Measurements from ENCODE around the gene TRPV2.
"Not testable (repeated sequence)": the region's sequence is repeated elsewhere in the genome, so short reads cannot be mapped to it uniquely, and the experiment has no call there.

Gene TRPV2

DNA sequence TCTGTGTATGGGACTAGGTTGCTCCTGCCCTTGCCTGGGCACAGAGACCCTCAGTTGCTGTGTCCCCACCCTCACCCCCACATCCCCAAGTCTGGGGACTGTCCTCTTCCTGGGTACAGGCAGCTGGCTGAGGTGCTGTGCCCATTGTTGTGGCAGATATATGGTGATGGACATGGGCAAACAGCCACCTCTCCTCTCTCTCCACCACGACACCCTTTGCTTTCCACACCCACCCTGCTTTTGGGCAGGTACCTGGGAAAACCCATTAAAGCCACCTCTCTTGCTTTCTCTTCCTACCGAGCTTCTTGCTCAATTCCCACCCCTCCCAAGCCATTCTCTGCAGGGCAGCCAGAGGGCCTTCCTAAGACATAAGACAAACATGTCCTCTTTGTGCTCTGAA is 21.7 kb downstream of the TRPV2 start:
- DNase-seq: no peak

DNA sequence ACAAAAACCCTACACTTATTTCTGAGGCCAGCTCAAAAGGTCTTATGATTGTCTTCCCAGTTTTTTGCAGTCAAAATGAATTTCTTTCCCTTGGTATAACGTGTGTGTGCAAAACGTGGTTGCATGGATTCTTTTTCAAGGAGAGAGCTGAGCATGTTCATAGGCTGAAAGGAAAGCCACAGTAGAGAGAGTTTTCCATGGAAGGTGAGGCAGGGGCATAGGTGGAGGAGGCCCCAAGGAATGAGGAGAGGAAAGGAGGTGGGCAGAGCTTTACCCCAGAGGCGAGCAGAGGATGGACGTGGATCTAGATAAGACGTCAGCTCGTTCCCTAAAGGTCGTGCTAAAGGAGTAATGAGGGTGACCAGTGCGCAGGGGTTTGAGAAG is 22.8 kb downstream of the TRPV2 start:
- DNase-seq: no peak

DNA sequence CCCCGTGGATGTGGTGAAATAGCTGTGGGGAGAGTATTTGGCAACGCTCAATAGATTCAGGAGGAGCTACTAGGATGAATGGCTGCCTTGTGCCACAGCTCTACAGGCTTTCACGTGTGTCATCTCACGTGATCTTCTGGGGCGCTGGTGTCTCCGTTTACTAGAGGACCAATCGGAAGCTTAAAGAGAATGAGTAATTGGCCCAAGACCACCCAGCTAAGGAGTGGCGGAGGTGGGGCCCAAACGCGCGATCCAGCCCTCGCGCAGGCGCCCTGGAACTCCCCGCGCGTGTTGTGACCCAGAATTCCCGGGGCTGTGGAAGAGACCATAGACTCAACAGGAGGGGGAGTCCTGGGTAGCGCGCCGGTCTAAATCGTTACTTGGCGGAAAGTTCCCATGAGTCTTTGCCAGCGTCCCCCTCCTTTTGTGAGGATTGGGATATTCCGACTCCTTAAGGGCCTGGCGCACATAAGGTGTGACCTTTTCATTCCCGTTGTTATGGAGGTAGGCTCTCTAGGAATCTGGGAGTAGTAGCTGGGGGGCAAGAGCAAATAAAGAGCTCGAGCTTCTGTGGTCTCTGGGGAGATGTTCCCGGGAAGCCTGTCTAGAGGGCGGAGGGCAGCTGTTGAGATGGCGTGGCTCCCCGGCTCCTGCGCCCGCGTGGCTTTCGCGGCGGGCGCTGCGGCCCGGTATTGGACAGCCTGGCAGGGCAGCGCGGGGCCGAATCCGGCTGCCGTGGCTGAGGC is 23.4 kb downstream of the TRPV2 start:
- peak; percentile 92 for DNase-seq

DNA sequence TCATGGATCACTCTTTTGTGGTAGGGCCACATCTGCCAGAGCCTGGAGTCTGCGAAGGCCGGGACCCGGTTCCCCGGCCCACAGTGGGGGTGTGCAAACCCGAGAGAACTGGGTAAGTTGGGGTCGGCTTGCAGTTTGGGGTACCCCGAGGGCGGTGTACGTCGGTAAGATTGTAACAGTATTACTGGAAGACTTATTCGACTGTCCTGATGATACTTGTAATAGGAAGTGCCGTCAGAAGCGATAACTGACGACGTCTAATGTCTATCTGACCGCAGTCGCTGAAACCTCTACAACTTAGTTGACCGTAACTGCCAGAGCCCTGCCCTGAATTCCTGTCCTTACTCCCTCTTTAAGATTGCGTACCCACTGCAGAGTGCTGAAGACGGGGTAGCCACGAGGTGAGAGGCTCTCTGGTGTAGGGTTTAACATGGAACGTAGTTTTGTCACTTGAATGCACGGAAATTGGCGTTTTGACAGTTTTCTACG is 24.0 kb downstream of the TRPV2 start:
- no peak for DNase-seq

DNA sequence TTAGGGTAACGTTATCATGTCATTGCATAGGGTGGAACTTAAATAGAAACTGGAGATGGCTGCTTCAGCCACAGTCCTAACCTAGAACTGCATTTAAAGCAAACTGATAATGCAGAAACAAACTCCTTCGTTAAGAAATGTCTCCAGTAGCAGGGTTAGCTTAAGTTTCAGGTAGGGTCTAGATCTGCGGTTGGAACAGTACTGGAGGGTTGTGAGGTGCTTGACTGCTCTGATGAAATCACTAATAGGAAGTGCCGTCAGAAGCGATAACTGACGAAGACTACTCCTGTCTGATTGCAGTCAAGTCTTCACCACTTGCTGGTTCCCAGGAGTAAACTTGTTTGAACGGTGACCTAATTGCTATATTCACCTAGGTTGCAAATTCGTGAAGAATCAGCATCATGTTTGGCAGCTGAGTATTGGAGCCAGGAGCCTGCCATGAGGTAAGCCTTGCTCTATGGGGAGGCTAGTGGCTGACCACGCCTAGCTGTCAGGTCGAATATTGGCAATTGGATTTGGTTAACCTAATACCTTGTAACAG is 24.5 kb downstream of the TRPV2 start:
- DNase-seq: no peak

DNA sequence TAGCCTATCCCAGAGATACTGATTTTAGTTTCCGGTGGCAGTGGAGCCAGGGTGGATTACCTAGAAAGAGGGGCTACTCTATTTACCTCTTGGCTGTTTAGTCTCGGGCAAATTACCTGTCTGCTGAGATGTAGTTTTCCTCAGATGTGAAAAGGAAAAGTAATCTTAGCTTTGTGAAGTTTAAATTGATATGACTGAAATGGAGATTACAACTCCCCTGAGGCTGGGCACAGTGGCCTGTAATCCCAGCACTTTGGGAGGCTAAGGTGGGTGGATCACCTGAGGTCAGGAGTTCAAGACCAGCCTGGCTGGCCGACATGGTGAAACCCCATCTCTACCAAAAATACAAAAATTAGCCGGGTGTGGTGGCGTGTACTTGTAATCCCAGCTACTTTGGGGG is 25.0 kb downstream of the TRPV2 start:
- DNase-seq: not testable (repeated sequence)

DNA sequence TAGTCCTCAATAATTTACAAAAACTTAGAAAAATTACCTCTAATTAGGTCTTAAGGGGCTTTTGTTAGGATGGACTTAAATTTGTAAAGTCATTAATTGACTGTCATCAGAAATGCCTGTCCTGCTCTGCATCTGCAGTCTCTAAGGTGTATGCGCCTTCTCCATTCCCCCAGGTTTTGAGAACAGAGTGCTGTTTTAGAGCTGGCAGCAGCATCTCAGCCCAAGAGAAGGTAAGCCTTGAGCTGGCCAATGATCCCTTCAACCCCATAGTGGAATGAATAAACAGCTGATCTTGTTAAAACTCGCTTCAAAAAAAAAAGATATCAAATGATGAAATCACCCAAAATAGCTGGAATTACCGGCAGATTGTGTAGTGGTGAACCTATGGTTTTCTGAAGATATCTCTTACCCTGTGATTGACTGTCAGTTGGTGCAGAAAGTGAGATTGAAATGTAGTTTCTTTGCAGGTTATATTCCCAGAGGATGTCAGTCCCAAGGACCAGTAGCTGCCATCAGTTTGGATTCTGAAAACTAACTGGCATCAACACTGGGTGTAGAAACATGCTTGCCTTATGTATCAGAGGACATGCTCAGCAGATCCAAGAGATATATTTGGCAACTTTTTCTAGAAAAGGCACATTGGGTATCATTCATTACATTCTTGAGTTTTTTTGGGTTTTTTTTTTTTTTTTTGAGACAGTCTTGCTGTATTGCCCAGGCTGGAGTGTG is 25.7 kb downstream of the TRPV2 start:
- no peak for DNase-seq

DNA sequence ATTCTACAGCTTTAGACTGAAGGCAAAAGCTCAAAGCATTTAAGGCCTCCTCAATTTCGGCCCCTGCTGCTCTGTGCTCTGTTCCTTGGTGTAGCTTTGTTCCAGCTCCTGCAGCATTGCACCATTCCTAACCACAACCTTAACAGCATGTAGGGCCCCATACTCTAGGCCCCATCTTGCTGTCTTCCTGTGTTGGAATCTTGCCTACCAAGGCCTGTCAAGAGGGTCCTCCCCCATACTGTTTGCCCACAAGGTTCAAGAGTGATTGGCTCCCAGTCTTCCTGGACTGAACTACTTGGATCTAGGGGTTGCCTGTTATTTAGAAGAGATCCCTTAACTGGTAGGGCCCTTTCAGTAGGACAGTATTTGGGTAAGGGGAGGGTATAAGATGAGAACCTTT is 26.8 kb downstream of the TRPV2 start:
- no peak for DNase-seq

DNA sequence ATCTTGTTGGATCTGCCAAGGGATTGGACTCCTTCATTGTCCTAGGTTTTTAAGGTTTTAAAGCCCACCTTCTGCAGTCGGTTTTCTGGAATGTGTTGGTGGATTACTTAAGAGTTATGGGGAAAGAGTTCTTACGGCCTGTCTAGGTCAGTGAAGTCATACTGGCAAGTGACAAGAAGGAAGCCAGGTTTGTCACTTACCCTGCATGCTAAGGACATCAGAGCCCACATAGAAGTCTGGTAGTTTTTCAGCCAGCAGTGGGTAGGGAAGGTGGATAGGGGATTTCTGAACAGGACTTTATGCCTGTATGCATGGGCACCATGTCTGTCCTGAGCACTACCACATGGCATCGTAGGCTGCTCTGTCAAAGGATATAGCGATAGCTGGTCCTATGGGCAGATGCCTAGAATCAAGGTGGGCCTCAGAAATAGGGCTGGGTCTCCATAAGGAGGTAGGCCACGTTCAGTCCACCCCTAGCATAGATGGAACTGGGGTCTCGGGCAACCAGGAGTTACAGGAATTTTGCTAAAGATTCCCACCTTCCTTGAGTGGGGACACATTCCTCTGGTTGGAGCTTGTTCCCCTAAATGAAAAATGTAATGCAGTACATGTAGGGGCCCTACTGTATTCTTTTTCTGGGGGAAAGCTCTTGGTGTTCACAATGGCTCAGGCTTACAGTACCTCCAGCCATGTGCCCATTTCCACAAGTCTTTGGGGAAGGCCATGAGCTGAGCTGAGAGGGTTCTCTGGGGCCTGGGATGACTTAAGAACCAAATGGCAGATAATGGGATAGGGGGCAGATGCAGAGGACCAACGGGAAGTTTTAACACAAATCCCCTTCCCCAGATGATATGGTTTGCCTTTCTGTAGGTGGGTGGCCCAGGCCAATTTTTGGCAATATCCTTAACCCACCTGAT is 27.5 kb downstream of the TRPV2 start:
- no peak for DNase-seq

DNA sequence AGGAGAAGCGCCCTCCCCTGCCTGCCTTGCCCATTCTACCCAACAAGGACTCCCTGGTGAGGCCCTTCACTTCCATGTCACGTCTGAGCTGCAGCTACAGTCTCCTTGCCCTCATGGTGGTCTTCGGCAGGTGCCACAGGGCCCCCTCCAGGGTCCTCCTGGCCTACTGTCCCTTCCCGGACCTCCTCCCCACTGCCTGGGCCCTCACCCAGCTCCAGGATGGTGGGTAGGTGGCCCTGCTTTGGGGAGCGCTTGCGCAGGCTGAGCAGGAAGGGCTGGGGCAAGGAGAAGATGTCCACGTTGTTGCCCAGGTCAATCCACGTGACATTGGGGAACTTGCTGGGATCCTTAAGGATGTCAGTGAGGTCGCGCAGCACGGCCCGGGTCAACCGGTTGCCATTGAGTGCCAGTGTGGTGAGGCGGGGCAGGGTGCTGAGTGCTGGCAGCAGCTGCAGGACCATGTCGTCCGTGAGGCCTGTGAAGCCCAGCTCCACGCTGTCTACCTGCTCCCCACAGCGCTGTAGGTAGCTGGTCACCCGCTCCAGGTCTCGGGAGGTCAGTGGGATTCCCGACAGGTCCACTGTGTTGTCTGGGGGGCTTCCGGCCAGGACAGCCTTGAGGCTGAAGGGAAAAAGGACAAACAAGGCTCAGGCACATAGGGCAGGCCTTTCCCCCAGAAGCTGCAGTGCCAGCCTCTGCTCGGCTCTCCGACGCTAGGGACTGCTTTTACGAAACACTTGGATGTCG is 28.3 kb downstream of the TRPV2 start:
- no peak for DNase-seq

DNA sequence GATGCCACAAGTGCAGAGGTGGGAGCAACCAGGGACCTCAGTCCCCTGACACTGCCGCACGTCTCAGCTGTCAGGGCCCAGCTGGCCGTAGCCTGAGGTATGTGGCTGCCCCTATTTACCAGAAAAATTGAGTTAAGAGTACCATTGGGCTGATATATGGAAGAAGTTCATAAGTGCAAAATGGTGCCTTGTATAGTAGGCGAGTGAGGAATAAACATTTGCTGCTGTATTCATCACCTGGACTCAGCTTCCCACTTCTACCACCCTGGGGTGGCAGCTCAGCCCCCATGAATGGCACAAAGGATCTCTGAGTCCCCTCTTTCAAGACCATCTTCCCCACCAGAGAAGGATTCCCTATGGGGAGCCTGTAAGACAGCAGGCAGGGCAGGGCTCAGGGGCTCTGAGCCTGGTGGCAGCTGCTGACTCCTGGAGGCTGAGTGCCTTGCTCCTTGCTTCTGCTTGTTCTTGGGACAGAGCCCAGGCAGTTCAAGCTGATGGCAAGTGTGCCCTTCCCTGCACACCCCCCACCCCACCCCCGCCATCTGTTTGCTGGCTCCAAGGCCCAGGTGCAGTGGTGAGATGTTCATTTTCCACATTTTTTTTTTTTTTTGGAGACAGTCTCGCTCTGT is 29.0 kb downstream of the TRPV2 start:
- no peak for DNase-seq

DNA sequence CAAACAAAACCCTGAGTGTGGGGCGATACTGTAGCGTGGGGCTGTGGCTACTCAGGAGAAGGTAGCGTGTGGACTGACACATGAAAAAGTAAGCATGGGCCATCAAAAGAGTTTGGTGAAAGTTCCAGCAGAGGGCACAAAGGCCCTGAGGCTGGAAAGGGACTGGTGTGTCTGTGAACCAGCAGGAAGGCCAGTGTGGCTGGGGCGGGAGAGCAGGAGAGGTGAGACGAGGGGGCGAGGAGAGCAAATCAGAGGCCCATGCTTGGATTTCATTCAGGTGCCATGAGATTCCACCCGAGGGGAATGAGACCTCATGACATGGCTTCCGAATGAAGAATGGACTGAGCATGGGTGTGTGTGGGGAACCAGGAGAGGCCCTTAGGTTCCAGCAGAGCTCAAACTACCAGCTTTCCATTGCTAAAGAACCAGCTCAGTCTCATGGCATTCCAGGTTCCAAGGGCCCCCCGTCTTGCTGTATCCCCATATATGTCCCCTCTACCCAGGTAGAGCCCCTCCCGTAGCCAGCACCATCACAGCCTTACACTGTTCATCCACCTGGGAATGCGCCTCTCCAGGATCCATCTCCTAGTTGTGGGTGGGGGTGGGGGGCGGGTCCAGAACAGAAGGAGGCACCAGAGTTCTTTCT is 31.1 kb downstream of the TRPV2 start:
- DNase-seq: no peak

DNA sequence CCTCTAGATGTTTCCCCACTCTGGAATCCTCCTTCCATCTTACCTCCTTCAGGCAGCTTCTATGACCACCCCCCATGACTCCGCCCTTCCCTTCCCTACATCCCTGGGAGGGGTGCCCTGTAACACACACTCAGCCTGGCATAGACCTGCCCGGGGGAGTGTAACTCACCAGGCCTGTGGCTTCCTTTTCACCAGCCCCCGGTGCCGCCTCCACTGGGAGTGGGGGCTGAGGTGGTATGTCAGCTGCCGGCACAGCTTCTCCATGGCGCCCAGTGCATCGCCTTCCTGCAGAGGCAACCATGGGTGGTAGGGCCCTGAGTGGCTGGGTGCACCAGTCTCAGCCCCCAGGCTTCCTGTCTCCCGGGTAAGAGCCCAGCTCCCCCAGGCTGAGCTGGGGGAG is 32.3 kb downstream of the TRPV2 start:
- no peak for DNase-seq

DNA sequence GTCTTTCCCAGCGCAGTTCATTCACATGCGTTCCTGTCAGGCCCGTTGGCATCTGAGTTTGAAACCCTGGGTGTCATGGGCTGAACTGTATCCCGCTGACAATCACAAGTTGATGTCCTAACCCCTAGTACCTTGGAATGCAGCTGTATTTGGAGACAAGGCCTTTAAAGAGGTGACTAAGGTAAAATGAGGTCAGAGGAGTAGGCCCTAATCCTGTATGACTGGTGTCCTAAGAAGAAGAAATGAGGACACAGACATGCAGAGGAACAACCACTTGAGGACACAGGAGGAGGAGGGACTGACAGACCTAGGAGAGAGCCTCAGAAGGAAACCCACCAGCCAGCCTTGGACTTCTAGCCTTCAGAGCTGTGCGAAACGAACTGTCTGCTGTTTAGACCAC is 33.1 kb downstream of the TRPV2 start:
- no peak for DNase-seq

DNA sequence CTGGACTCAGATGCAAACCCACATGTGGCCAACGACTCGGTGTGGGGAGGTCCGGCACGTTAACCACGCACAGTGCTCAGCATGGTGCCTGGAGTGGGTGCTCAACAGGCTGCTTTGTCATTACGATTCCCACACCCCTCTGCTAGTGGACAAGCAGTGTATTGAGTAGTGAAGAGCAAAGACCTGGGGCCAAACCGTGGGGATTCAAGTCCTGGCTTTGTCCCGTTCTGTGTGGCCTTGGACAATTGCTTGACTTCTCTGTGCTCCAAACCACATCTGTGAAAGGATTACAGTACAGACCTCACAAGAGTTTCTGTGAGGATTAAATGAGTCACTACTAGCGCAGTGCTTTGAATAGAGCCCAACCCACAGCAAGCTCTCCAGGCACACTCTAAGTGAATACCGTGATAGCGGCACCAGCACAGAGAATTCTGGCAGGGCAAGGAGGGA is 33.8 kb downstream of the TRPV2 start:
- DNase-seq: no peak

DNA sequence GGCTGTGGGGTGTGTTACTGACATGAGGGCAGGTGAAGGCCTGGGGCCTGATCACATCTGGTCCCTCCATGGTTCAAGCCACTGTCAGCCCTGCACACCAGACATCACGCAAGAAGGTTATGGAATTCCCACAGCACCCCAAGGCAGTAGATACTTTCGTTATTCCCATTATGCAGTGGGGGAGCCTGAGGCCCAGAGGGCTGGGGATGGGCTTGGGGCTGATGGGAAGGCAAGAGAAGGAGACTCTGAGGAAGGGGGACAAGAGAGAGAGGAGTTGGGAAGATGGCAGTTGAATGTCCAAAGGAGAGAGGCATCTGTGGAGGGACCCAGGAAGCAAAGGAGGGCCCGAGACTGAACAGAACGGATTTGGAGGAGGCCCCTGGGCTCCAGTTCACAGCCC is 34.7 kb downstream of the TRPV2 start:
- DNase-seq: no peak

DNA sequence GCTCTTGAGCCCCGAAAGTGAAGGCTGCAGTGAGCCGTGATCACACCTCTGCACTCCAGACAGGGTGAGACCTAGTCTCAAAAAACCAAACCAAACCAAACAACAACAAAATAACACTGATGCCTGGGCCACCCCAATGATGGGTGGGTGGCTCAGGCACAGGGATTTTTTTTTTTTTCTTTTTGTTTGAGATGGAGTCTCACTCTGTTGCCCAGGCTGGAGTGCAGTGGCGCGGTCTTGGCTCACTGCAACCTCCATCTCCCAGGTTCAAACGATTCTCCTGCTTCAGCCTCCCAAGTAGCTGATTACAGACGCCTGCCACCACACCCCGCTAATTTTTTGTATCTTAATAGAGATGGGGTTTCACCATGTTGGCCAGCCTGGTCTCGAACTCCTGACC is 36.9 kb downstream of the TRPV2 start:
- DNase-seq: not testable (repeated sequence)

DNA sequence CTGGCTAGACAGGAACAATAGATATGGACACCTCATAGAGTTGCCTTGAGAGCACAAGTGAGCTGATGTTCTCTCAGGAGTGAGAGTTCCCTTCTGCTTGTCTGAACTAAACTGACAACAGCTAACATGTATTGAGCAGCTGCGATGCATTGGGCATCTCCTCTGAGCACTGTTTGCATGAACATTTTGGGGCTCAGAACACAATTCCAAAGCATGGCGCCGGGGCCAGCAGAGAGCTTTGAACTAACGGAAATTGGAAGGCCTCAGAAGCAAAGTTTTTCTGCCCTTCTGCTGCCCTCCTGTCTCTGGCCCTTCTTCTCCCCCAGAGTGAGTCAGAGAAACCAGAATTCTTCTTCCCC is 38.1 kb downstream of the TRPV2 start:
- DNase-seq: no peak

DNA sequence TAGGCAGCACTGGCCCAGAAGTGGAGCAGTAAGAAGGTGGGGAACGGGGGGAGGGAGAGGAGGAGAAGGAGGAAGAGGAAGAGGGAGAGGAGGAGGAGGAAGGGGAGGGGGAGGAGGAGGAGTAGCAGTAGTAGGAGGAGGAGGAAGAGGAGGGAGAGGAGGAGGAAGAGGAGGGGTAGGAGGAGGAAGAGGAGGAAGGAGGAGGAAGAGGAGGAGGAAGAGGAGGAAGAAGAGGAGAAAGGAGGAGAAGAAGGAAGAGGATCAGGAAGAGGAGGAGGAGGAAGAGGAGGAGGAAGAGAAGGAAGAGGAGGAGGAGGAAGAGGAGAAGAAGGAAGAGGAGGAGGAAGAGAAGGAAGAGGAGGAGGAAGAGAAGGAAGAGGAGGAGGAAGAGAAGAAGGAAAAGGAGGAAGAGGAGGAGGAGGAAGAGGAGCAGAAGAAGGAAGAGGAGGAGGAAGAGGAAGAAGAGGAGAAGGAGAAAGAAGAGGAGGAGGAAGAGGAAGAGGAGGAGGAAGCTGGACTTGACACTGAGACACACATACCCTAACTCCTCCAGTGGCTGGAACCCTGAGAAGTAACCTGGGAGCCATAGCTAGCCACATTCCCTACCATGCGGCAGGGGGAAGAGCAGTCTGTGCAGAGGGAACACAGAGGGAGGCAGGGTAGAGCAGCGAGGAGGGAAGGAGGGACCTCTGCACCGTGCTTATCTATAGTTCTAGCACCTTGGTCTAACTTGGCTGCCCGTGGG is 40.8 kb downstream of the TRPV2 start:
- DNase-seq: no peak

DNA sequence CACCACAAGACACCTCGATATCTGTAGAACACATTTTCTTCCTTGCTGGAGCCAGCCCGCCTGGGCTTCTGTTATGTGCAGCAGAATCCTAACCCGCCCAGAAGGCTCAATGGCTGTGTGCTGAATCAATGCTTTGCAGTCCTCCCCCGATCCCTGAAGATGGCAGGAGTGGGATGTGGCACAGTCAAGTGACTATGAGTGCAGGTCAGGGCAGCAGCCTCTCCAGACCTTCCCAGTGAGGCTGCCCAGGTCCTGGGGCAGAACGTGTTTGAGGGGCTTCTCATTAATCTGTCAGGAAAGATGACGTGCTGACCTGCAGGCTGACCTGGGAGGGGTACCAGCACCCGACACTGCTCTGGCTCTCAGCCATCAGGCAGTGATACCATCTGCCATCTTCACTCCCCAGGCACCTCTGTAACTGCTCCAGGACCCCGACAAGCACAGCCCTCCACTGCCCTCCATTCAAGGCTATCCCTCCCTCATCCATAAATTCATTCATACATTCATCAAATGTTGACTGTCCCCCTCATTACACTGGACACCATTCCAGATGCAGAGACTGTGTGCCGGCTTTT is 41.5 kb downstream of the TRPV2 start:
- no peak for DNase-seq

Measured in NCI-H2107 (cell line).